GM12891 (cell line): ENCODE data around the gene NTNG1.

Experiments used
- DNase-seq: peaks from one replicate; pipeline ENCODE4 v3.0.0; 2011; ENCODE audit warnings: low spot score; ENCODE audit not compliant: insufficient read length
- FAIRE-seq: peaks from 2 replicates; lab custom pipeline; 2011; peaks lifted over from hg19 to GRCh38; lab: Jason Lieb, UNC
- PAX5 ChIP-seq: IDR thresholded peaks from 2 replicates; pipeline ENCODE4 v1.6.1; 2011; ENCODE audit warnings: low read length, moderate library complexity, mild to moderate bottlenecking; ENCODE audit not compliant: insufficient read depth, severe bottlenecking
- POLR2A ChIP-seq: IDR thresholded peaks from 2 replicates; pipeline ENCODE4 v1.6.1; 2011; ENCODE audit warnings: low read depth, low read length, control low read depth
- POLR2AphosphoS5 ChIP-seq: IDR thresholded peaks from 2 replicates; pipeline ENCODE4 v1.6.1; 2011; ENCODE audit warnings: low read depth, low read length, control low read depth
- POU2F2 ChIP-seq: IDR thresholded peaks from 2 replicates; pipeline ENCODE4 v1.6.1; 2011; ENCODE audit warnings: low read depth, mild to moderate bottlenecking, control low read depth, low read length, moderate library complexity
- SPI1 ChIP-seq: IDR thresholded peaks from 2 replicates; pipeline ENCODE4 v1.6.1; 2011; ENCODE audit warnings: low read depth, low read length, control low read depth
- TAF1 ChIP-seq: IDR thresholded peaks from 2 replicates; pipeline ENCODE4 v1.6.1; 2011; ENCODE audit warnings: low read depth, low read length, control low read depth

Gene NTNG1

DNA sequence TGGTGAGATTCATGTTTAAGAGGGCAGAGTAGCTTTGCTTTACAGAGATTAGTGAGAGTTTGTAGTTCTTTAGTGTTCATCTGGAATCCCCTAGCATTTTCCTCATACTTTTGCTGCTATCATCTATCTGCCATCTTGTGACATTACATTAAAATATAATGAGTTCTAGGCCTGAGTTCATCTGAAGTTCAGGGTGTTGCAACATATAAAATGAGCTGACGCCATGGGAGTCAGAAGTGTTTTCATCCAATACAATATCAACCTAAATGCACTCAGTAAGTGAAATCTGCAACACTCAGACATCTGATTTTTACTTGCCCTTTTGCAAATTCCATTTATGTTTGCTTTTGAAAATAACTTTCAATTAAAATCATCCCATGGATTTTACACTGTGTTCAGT lies 153.8 kb downstream of the NTNG1 start:
- TF ChIP-seq POU2F2 (no peak), SPI1 (no peak), POLR2AphosphoS5 (no peak), POLR2A (no peak), PAX5 (no peak), TAF1 (no peak)
- DNase-seq: no peak

GRCh38 chr1:107297681-107298080 lies 156.8 kb downstream of the NTNG1 start:
- FAIRE-seq: no peak
- TF ChIP-seq PAX5 (no peak), POLR2A (no peak), POU2F2 (no peak), POLR2AphosphoS5 (no peak)

More for the DNA sequence above, 153.8 kb downstream of the NTNG1 start:
- FAIRE-seq: no peak

GRCh38 chr1:107298526-107298925 lies 157.7 kb downstream of the NTNG1 start:
- FAIRE-seq: no peak
- DNase-seq: no peak
- TF ChIP-seq TAF1: no peak
- TF ChIP-seq SPI1: no peak
- TF ChIP-seq POLR2A: no peak
- TF ChIP-seq POU2F2: no peak
- no peak for TF ChIP-seq PAX5
- no peak for TF ChIP-seq POLR2AphosphoS5

More at GRCh38 chr1:107297681-107298080, 156.8 kb downstream of the NTNG1 start:
- no peak for DNase-seq

DNA sequence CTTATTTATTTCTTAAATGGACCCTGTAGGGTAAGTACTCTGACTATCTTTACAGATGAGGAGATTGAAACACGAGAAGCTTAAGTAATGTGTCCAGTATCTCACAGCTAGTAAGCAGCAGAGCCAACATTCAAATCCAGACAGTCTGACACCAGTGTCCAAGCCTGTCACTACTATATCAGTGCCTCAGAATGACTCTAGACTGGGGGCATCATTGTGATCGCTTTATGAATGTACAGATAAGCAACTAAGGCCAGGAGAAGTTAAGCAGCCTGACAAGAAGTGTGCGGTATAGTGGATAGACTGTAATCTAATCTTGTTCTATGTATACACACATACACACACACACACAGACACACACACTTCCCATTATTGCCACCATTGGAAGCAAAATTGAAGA lies 158.7 kb downstream of the NTNG1 start:
- FAIRE-seq (no peak), DNase-seq (no peak)
- no peak for TF ChIP-seq POU2F2
- TF ChIP-seq SPI1: no peak

DNA sequence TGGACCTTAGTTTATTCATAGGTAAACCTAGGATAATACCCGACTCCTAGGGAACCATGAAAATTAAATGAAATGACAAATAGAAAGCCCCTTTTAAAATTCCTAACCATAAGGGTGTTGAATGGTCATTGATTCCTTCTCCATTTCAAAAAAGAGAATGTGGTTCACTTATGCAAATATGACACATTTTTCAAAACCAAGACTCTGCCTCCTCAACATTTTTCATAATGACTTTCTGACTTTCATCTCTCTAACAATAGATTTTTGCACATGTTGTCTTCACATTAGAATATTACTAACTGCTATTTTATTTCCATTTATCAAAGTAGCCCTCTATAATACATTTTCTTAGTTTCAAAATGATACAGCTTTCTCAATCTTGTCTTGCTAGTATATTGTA lies 169.1 kb downstream of the NTNG1 start:
- TF ChIP-seq POLR2A: no peak
- TF ChIP-seq POU2F2: no peak
- no peak for TF ChIP-seq SPI1
- no peak for TF ChIP-seq PAX5
- TF ChIP-seq TAF1: no peak
- no peak for TF ChIP-seq POLR2AphosphoS5
- DNase-seq (no peak), FAIRE-seq (no peak)

DNA sequence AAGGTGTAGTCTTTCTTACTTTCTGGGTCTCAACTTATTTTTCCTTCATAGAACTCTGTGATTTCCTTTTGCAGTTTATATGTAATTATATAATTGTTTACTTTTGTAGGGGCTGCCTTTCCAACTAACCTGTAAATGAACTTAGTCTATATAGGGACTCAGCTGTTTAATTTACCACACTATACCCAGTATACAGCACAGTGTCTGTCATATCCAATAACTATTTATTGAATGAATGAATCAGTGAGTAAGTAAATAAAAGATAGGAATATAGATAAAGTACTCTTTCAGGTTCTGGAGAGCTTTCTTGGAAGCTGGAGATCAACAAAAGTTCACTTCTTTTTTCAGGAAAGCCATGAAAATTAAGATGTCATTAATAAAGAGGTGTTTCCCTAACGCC lies 174.8 kb downstream of the NTNG1 start:
- FAIRE-seq (no peak), DNase-seq (no peak)
- TF ChIP-seq POLR2A (no peak), TAF1 (no peak), POU2F2 (no peak), POLR2AphosphoS5 (no peak), PAX5 (no peak), SPI1 (no peak)

DNA sequence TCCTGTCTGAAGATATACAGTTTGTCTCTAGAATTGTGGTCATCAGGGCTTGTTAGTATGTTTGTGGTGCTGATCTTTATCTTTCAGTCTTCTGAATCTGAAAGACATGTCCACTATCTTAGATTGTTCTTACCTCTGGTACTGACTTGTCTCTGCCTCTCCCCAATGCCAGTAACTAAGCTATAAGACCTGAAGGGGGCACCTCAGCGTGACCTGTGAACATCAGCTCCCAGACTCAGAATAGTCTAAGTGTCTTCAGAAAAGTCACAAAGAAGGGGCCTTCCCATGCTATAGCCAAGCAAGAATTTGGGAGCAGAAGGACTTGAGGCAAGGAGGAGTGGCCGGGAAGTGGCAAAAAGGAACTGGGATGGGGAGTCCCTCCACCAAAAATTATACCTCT lies 178.1 kb downstream of the NTNG1 start:
- DNase-seq (no peak), FAIRE-seq (no peak)
- TF ChIP-seq POLR2AphosphoS5: no peak
- no peak for TF ChIP-seq SPI1
- no peak for TF ChIP-seq POU2F2
- no peak for TF ChIP-seq POLR2A
- no peak for TF ChIP-seq TAF1
- TF ChIP-seq PAX5: no peak

DNA sequence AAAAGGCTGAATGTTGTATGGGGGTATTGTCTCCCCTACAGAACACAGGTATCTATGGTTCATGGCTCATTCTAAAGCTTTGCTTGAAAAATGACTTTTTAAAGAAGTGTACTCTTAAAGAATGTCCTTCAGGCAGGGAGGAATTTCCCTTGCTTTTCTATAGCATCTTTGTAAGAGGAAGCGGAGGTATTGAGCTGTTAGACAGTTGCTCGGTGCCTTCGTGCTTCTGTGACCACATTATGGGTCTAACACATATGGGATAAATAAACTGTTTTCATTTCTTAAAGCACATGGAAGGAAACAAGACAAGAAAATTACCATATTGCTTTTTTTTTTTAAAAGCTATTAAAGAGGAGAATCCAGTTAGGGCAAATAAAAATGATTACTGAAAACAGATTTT lies 182.9 kb downstream of the NTNG1 start:
- DNase-seq: no peak
- FAIRE-seq: no peak
- TF ChIP-seq SPI1 (0 out of 2 replicates have a peak, but pooled peaks have one; percentile 5), PAX5 (no peak)

DNA sequence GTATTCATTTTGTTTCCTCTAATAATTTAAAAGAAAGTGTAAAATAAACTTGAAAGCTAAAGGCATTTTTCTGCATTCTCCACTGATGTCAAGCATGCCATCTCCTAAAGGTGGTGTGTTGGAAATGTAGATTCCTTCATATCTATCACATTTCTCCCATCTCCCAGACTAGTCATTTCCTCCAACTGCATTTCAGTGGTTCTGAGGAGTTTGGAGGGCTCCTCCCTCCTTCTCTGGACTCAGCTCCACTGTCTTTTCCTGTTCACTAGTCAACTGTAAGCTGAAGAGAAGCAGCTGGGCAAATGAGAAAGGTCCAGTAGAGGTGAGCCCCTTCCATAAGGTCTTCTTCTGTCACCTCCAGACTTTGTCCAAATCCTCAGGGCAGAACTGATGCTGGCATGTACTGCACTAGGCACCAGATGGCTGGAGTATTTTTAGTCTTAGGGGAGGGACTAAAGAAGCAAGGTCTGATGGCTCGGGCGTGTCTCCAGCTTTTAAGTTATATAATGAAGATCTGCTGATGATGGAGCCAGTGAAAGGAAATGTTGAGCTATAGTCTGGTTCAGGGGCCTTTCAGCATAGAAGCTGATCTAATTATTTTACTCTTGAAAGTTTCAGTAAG lies 186.1 kb downstream of the NTNG1 start:
- FAIRE-seq (no peak), DNase-seq (no peak)
- no peak for TF ChIP-seq SPI1
- no peak for TF ChIP-seq PAX5
- no peak for TF ChIP-seq POLR2AphosphoS5
- no peak for TF ChIP-seq POU2F2
- TF ChIP-seq POLR2A: no peak
- TF ChIP-seq TAF1: no peak

DNA sequence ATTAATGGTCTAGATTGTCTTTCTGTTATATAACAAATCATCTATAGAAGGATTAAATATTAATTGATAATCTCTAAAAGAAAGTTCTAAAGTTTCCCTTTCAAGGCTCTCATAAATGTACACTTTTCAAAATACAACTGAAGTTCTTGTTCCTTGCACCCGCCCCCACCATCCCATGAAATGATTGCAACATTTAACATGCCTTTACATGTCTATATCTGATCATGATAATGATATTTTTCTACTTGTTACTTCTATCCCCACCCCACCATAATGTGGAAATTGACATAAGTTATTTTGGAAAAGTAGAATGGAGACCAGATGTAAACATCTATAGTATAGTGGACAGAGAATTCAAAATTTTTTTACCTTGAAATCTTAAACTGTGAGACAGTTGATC lies 186.6 kb downstream of the NTNG1 start:
- FAIRE-seq: no peak
- TF ChIP-seq TAF1: no peak
- TF ChIP-seq POU2F2: no peak
- TF ChIP-seq POLR2AphosphoS5: no peak
- TF ChIP-seq PAX5: no peak
- TF ChIP-seq SPI1: no peak
- TF ChIP-seq POLR2A: no peak

DNA sequence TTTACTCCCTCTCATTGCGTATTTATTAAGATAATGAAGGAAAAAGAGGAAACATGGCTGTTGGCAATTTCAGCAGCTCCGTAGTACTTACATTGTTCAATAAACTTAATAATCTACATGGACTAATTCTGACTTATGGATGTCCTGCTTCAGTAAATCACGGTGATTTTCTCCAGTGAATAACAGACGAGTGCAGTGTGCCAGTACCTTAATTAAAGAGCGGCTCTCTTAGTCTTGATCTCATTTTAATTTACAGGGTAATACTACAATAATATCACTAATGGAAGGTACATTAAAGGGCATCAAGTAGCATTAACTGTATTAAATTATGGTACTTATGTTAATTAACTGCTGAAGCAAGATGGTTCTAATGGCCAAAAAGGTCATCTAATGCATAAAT lies 187.2 kb downstream of the NTNG1 start:
- DNase-seq (no peak), FAIRE-seq (no peak)
- TF ChIP-seq POLR2A: no peak
- TF ChIP-seq POLR2AphosphoS5: no peak
- TF ChIP-seq POU2F2: no peak
- no peak for TF ChIP-seq TAF1
- no peak for TF ChIP-seq PAX5
- TF ChIP-seq SPI1: no peak

More for the DNA sequence above, 186.6 kb downstream of the NTNG1 start:
- no peak for DNase-seq
